Peyer's patch (tissue), 4 donors: ENCODE data around the gene EGLN3. TPM values are rescaled to one million over a fixed set of nuclear protein-coding genes. Genes with fewer than 3 reads are reported as not detected.
"Not testable (repeated sequence)": the region's sequence is repeated elsewhere in the genome, so short reads cannot be mapped to it uniquely, and the experiment has no call there.

ENCODE experiments used
- DNase-seq, 3 donors: peaks; one replicate each; pipeline ENCODE4 v3.0.0-alpha.2; 2017 to 2019
- H3K27ac ChIP-seq, 4 donors: fragments of 200-600 bp; sonication (generic); one replicate each; pipeline ENCODE4 v1.5.1; 2016 to 2019
- H3K27me3 ChIP-seq, 2 donors: fragments of 200-600 bp; sonication (generic); one replicate each; pipeline ENCODE4 v1.5.1; 2019
- H3K36me3 ChIP-seq, 3 donors: fragments of 200-600 bp; sonication (generic); one replicate each; pipeline ENCODE4 v1.5.1; 2016 to 2019
- H3K4me1 ChIP-seq, 4 donors: fragments of 200-600 bp; sonication (generic); one replicate each; pipeline ENCODE4 v1.5.1; 2016 to 2019
- H3K4me3 ChIP-seq, 4 donors: fragments of 200-600 bp; sonication (generic); 1 replicate in 3 of 4; 2 replicates in 1 of 4; pipeline ENCODE4 v1.5.1; 2016 to 2019; ENCODE audit warnings: mild to moderate bottlenecking in 1 of 4
- H3K9me3 ChIP-seq, 4 donors: fragments of 200-600 bp; sonication (generic); one replicate each; pipeline ENCODE4 v1.5.1; 2016 to 2019; ENCODE audit warnings: mild to moderate bottlenecking in 1 of 4
- POLR2A ChIP-seq, 2 donors: fragments of 450-650 bp; IDR thresholded peaks; one replicate each; pipeline ENCODE4 v1.5.1; 2017; ENCODE audit warnings: antibody characterized with exemption in 2 of 2, mild to moderate bottlenecking in 2 of 2, moderate library complexity in 2 of 2
- total RNA-seq, 4 donors: library from RNA; depleted of rRNA; stranded (reverse); fragments of >200 nt; gene quantifications; one replicate each; pipeline ENCODE4 v1.1.0, GENCODE V29; 2016
- TF ChIP-seq, protein P1 (sequence below), 6 experiments: fragments of 450-650 bp in 4 of 6; fragments of 200-600 bp in 2 of 6; sonication (generic) in 1 of 6; IDR thresholded peaks; one replicate each; pipeline ENCODE4 v1.5.1; 2017 to 2019; ENCODE audit warnings: antibody characterized with exemption in 6 of 6, mild to moderate bottlenecking in 3 of 6, moderate library complexity in 1 of 6

EGLN3 gene
- total RNA-seq, 4 donors from 2014 or later, result 14.0 to 82.9 (median 56.2) TPM

GRCh38 chr14:33930439-33930838 is 20.4 kb downstream of the EGLN3 start:
- DNase-seq, result no peak
- TF ChIP-seq POLR2A (IDR thresholded peaks at IDR 0.05), result no peak
- TF ChIP-seq, protein P1, sequence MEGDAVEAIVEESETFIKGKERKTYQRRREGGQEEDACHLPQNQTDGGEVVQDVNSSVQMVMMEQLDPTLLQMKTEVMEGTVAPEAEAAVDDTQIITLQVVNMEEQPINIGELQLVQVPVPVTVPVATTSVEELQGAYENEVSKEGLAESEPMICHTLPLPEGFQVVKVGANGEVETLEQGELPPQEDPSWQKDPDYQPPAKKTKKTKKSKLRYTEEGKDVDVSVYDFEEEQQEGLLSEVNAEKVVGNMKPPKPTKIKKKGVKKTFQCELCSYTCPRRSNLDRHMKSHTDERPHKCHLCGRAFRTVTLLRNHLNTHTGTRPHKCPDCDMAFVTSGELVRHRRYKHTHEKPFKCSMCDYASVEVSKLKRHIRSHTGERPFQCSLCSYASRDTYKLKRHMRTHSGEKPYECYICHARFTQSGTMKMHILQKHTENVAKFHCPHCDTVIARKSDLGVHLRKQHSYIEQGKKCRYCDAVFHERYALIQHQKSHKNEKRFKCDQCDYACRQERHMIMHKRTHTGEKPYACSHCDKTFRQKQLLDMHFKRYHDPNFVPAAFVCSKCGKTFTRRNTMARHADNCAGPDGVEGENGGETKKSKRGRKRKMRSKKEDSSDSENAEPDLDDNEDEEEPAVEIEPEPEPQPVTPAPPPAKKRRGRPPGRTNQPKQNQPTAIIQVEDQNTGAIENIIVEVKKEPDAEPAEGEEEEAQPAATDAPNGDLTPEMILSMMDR (IDR thresholded peaks at IDR 0.05), result no peak

GRCh38 chr14:33929799-33930408 is 21.0 kb downstream of the EGLN3 start:
- H3K4me3 ChIP-seq, result no peak overlapping the region
- peaks cover 0 to 7% (median 2%) of the 10 kb centered on the region in 4 donors for H3K4me1 ChIP-seq
- TF ChIP-seq, protein P1 (IDR thresholded peaks at IDR 0.05), result no peak
- no peak for TF ChIP-seq POLR2A (IDR thresholded peaks at IDR 0.05)
- no peak for DNase-seq
- H3K9me3 ChIP-seq, result no peaks in the 10 kb centered on the region
- peaks cover 0 to 37% (median 0%) of the 10 kb centered on the region in 3 donors for H3K36me3 ChIP-seq
- peak overlapping the region in 1 of 4 donors; percentile 21 for H3K27ac ChIP-seq
- H3K27me3 ChIP-seq, result no peaks in the 10 kb centered on the region

More at GRCh38 chr14:33930439-33930838, 20.4 kb downstream of the EGLN3 start:
- H3K9me3 ChIP-seq, result no peaks in the 10 kb centered on the region
- peak overlapping the region in 1 of 4 donors; percentile 21 for H3K27ac ChIP-seq
- H3K36me3 ChIP-seq, result peaks cover 0 to 31% (median 0%) of the 10 kb centered on the region in 3 donors
- H3K4me1 ChIP-seq, result peaks cover 0 to 7% (median 2%) of the 10 kb centered on the region in 4 donors
- H3K27me3 ChIP-seq, result no peaks in the 10 kb centered on the region
- H3K4me3 ChIP-seq, result no peak overlapping the region

DNA sequence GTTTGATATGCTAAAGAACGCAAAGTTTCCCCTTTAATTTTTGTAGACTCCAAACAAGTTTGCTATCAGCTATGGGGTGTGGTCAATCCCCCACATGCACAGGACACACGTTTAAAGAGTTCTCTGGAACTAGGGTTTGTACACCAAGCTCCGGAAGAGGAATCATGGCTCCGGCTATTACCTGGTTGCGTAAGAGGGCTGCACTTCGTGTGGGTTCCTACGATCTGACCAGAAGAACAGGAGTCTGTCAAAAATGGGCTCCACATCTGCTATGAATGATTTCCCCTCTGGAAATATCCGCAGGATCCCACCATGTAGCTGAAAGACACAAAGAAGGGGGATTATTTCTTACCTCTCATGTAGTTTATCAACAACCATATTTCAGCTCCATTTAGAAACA is 22.0 kb downstream of the EGLN3 start:
- Histone ChIP-seq H3K27me3 (no peaks in the 10 kb centered on the region), H3K4me1 (peaks cover 0 to 7% (median 0%) of the 10 kb centered on the region in 4 donors), H3K36me3 (peaks cover 0 to 44% (median 0%) of the 10 kb centered on the region in 3 donors), H3K9me3 (no peaks in the 10 kb centered on the region), H3K4me3 (no peak overlapping the region), H3K27ac (no peak overlapping the region)
- TF ChIP-seq, protein P1 (IDR thresholded peaks at IDR 0.05), result no peak
- no peak for TF ChIP-seq POLR2A (IDR thresholded peaks at IDR 0.05)
- DNase-seq, result no peak

DNA sequence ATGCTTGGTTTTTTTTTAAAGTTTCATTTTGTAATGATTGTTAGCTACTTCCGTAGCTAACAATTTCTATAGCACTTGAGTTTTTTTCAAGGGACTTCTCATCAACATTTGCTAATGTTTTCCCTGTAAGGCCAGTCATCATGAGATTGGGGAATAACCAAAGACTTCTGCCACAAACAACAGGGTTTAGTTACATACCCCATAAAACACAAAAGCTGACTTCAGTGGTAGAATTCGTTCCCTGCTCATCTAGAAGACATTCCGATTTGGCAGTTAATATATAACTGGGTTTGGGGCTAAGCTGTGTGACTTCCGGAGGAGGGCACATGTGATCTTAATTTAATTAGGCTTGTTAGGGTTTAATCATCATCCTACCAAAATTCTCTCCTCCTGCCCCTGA is 22.9 kb downstream of the EGLN3 start:
- Histone ChIP-seq H3K27ac (no peak overlapping the region), H3K27me3 (no peaks in the 10 kb centered on the region), H3K4me1 (no peaks in the 10 kb centered on the region), H3K4me3 (no peak overlapping the region), H3K36me3 (peaks cover 0 to 48% (median 0%) of the 10 kb centered on the region in 3 donors), H3K9me3 (no peaks in the 10 kb centered on the region)
- no peak for TF ChIP-seq POLR2A (IDR thresholded peaks at IDR 0.05)
- TF ChIP-seq, protein P1 (IDR thresholded peaks at IDR 0.05), result no peak
- DNase-seq, result no peak

DNA sequence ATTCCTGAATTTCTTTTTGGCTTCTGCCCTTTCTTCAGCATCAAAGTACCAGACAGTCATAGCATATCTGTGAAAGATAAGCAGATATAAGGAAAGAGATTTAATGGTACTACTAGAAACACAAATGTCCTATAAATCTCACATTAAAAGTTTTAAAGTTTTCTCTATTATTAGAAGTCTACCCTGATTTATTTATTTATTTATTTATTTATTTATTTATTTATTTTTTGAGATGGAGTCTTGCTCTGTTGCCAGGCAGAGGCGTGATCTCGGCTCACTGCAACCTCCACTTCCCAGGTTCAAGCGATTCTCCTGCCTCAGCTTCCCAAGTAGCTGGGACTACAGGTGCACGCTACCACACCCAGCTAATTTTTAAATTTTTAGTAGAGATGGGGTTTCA is 23.9 kb downstream of the EGLN3 start:
- not testable (repeated sequence) for H3K27me3 ChIP-seq, H3K4me3 ChIP-seq, H3K4me1 ChIP-seq, DNase-seq, H3K9me3 ChIP-seq, H3K27ac ChIP-seq
- H3K36me3 ChIP-seq, result peaks cover 0 to 58% (median 0%) of the 10 kb centered on the region in 3 donors

GRCh38 chr14:33925946-33926345 is 24.9 kb downstream of the EGLN3 start:
- Histone ChIP-seq H3K36me3 (peaks cover 0 to 59% (median 0%) of the 10 kb centered on the region in 3 donors), H3K4me1 (no peaks in the 10 kb centered on the region), H3K27ac (no peak overlapping the region), H3K9me3 (no peaks in the 10 kb centered on the region), H3K27me3 (no peaks in the 10 kb centered on the region), H3K4me3 (no peak overlapping the region)
- TF ChIP-seq, protein P1 (IDR thresholded peaks at IDR 0.05), result no peak
- no peak for TF ChIP-seq POLR2A (IDR thresholded peaks at IDR 0.05)
- DNase-seq, result no peak
